T-helper 2 cell treated with Interferon-gamma antibody and Interleukin-4, amounts not matched to agents 100 ng/mL and 5 ng/mL, for 36 hours (primary cell): Measurements from ENCODE around the gene RBM20. TPM values are rescaled to one million over a fixed set of nuclear protein-coding genes. Genes with fewer than 3 reads are reported as not detected.
"Not testable (repeated sequence)": the region's sequence is repeated elsewhere in the genome, so short reads cannot be mapped to it uniquely, and the experiment has no call there.

Experiments
- intact Hi-C: fragments of 100-400 bp; cut with micrococcal nuclease; formaldehyde crosslinking; loops from one replicate; pipeline ENCODE4 v1.15.1; 2023
- total RNA-seq: library from RNA; stranded (reverse); gene quantifications from 2 replicates; pipeline ENCODE4 v1.2.3, GENCODE V29; 2022

RBM20 gene
- total RNA-seq, 1 donor from 2014 or later: 0.09 TPM

DNA sequence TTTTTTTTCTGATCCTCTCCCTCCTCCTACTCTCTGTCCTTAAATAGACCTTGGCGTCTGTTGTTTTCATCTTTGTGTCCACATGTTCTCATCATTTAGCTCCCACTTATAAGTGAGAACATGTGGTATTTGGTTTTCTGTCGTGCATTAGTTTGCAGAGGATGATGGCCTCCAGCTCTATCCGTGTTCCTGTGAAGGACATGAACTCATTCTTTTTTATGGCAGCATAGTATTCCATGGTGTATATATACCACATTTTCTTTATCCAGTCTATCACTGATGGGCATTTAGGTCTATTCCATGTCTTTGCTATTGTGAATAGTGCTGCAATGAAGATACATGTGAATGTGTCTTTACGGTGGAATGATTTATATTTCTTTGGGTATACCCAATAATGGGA is 20.8 kb upstream of the RBM20 start:
- intact Hi-C loops: not testable (repeated sequence)

DNA sequence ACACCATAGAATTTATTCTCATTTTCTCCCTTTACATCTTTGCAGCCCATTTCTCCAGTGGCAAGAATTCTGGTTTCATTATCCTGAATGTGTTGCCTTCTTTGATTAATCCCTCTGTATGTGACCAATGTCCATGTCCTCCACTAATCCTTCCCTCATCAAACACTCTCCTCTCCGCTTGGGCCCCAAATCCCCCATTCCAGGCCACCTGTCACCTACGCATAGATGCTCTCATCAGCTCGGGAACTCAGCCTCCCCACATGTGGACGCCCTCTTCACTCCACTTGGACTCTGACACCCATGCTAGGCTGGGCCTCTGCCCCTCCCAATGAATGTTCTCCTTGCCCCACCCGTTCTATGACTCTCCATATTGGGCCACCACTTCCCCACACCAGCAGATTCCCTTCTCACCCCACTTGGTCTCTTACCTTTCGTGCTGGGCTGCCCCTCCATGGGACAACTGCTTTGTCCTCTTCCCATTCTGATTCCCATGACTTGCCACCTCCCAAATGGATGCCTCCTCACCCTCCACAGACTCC is 18.7 kb upstream of the RBM20 start:
- intact Hi-C loops: no loop called here

DNA sequence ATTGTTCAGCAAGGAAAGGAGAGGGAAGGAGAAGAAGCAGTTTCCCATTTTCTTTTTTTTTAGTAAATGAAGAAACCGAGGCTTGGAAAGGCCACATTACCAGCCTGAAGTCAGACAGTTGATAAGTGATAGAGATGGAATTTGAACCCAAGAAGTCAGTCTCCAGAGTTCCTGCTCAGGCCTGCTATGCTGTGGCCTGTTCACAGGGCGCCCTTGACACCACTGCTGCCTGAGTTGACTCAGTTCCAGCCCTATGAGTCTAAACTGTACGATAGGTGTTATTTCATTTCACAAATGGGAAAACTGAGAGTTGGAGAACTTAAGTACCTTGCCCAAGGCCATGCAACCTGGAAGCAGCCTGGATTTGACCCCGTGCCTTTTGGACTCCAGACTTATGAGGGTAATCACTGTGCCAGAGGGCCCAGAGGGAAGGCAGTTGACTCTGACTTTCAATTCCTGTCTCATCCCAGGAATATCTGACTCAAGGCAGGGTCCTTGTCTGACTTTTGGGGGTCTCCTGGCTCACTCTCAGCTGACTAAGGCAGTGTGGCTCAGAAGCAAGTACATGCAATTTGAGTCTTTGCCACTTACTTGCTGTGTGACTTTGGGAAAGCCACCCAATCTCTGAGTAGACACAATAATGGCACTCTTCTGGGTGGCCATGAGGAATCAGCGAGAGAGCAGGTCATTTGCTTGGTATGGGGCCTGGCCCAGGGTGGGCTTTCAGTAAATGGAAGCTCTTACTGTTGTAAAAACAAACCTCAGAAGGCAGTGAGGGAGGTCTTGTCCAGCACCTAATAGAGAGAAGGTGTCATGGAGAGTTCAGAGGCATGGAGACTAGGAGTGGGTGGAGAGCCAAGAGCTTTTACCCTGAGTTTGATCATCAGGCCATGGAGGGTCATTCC is 17.9 kb upstream of the RBM20 start:
- intact Hi-C loops: no loop called here

DNA sequence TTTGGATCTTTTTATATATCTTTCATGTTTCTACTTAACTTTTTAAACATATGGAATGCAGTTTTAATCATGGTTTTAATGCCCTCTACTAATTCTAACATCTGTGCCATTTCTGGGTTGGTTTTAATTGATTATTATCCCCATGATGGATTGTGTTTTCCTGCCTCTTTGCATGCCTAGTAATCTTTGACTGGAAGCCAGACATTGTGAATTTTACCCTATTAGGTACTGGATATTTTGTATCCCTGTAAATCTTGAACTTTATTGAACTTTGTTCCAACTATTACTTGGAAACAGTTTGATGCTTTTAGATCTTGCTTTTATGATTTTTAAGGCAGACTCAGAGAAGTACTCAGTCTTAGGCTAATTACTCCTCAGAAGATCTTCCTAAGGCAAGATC is 16.0 kb upstream of the RBM20 start:
- intact Hi-C loops: no loop called here

DNA sequence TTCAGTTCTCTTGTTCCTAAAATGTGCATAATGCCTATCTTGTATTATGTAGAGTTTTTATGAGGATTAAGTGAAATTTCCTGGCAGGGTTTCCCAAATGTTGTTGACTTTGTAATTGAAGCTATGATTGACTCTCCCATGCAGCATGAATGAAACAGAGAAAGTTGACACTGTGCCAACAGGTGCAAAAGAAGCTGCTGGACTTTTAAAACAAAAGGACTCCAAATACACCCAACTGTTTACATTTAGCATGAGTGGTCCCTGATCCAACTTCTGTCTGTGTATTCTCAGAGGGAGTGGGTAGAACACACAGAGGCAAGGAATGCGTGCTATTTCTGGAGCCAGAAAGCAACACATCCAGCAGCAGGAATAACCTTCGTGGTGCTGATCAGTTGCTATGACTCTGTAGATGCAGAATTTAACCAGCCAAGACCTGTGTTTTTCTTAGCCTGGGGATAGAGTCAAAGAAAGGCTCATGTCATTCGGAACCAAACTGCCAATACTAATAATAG is 14.4 kb upstream of the RBM20 start:
- intact Hi-C loops: no loop called here

DNA sequence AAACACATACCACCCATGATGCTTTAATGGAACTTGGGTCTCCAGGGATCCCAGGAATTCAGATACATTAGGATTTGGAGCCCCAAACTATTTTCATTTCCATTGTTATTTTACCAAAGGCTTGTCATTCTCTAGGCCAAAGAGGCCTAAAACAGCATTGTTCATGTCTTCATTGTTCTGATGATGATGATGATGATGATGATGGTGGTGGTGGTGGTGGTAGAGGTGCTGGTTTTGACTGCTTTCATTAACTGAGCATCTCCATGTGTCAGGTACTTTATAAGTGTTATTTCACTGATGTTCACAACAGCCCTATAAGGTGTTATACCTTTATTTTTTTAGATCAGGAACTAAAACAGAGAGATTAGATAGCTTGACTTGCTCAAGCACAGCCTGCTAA is 12.2 kb upstream of the RBM20 start:
- intact Hi-C loops: no loop called here

DNA sequence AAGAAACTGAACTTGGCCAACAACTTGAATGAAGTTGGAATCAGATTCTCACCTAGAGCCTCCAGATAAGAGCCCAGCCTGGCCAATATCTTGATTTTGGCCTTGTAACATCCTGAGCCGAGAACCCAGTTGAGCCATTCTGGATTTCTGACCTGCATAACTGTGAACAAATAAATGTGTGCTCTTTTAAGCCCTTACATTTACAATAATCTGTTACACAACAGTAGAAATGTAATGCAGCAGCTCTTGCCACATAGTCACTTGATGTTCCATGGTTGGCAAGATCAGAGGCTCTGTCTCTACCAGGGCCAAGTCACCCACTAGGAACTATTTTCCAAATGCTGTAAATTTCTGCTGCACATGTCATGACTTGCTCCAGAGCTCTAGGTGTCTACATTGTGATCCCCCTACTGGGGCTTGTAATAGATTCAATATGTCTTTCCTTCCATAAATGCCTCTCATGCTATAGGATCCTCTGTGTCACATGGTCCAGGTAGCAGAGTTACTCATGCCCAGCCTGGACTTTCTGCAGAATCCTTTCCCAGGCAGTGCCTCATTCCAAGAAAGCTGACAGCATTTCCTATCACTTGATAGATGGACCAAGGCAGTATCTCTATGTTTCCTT is 11.4 kb upstream of the RBM20 start:
- intact Hi-C loops: no loop called here

DNA sequence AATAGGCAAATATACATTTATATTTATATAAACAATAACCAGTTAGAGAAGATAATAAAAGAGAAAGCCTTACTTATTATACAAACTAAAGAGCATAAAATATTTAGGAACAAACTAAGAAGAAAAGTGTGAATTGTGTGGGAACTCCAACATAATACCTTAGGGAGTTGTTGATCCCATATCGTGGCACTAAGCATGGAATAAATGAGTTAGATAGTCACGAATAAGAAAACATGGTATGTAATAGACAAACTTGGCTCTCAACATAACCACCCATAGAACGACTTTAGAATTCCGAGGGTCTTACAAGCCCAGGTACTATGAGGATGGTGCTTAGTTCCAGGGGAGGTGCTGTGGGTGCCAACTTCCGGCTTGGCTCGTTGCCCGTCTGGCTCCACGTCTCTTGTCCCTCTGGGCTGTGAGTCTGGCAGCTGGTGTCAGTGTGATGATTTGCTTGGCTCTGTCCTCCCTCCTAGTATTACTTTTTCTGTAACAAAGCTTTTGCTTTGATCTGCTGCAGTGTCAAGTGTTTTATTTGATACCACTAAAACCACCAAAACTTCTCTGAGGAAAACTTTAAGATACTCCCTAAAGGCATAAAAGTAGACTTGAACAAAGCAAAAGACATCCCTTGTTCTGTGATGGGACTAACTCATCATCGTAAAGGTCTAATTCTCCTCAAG is 9.5 kb upstream of the RBM20 start:
- intact Hi-C loops: no loop called here

DNA sequence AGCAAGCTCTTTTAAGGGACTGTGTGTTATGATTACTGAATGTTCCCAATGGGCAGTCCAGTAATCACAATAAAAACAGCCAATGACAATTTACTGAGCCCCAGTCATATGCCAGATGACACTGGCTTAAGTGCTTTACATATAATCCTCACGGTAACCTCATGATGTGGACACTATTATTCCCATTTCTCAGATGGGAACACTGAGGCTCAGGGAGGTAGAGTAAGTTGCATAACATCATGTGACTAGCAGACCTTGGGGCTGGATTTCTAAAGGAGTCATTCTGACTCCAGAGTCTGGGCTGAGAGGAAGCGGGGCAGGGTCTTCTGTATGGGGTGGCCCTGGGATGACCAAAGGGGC is 7.6 kb upstream of the RBM20 start:
- intact Hi-C loops: no loop called here

DNA sequence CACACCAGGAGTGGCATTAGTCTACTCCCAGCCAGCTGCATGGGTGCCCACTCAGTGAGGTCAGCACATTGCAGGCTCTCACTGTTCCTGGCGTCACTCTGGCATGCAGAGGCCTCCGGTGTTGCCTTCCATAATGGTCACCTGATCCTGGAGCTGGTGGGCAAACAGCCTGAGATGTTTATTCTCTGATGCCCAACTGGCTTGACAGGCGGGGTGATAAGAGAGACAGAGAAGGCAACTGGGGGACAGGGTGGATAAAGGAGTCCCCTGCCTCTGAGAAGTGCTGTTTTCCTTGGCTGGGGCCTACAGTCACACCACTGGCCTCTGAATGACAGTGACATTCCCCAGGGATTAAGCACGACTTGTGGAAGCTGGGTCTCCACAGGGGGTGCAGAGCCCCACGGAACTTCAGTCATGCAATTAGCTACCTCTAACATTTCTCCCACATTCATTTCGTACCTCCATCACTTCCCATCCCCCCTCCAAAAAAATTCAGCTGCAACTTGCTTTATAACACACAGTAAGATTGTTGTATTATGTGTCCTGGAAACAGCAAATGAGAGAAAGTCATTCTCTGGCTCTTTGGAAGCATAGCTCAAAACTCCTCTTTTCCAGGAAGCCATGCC is 7.1 kb upstream of the RBM20 start:
- intact Hi-C loops: no loop called here

DNA sequence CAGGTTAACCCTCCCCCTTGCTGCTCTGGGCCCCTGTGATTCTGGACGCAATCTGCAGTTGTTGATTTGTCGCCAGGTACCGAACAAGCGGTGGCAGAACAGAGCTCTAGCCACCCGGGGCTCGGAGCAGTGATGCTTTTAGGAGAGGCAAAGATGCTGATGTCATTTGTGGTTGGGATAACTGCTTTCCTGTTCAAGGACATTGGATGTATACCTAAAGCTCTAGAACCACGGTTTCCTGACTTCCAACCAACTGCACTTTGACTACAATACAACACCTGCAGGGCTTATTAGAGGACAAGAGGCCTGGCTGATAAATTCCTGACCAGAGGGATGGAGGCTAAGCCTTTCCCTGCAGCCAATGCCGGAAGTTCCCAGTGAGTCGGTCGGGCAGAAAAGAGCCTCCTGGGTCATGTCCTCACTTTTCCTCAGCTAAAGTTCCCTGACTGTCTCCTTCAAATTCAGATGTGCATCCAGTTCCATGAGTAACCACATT is 6.5 kb upstream of the RBM20 start:
- intact Hi-C loops: no loop called here

DNA sequence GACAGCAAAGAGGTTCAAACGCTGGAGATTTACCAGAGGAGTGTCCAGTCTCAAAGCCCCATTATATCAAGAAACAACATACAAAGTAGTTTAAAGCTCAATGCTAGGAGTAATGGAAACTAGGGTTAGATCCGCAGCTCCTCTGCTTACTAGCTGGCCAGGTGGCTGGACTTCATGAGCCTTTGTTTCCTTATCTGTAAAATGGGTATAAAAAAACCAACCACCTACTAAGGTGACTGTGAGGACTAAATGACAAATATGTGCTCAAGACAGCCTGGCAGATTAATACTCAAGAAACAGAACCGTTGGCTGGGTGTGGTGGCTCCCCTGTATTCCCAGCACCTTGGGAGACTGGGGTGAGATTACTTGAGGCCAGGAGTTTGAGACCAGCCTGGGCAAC is 5.8 kb upstream of the RBM20 start:
- intact Hi-C loops: no loop called here

DNA sequence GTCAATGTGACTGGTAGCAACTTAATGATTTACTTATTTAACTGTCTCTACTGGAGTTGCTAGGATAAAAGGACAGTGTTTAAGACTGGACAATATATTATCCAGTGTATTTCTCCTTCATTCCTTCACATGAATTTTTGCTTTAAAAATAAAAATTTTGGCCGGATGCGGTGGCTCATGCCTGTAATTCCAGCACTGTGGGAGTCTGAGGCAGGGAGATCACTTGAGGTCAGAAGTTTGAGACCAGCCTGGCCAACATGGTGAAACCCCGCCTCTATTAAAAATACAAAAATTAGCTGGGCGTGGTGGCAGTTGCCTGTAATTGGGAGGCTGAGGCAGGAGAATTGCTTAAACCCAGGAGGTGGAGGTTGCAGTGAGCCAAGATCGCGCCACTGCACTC is 5.1 kb upstream of the RBM20 start:
- intact Hi-C loops: not testable (repeated sequence)

DNA sequence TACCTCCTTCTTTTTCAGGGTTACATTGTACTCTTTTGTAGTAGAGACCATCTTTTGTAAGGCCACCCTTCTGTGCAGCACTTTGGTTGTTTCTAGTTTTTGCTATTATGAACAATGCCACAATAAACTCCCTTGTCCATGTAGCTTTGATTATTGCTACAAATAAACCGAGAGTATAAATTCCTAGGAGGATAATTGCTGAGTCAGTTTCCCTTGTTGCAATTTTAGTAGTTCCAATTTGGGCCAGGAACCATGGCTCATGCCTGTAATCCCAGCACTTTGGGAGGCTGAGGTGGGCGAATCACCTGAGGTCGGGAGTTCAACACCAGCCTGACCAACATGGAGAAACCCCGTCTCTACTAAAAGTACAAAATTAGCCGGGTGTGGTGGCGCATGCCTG is 4.3 kb upstream of the RBM20 start:
- intact Hi-C loops: loop anchor here (10.0 kb wide), 1 partner anchor 435 kb away; the partner anchor contains the start of gene ADRA2A

DNA sequence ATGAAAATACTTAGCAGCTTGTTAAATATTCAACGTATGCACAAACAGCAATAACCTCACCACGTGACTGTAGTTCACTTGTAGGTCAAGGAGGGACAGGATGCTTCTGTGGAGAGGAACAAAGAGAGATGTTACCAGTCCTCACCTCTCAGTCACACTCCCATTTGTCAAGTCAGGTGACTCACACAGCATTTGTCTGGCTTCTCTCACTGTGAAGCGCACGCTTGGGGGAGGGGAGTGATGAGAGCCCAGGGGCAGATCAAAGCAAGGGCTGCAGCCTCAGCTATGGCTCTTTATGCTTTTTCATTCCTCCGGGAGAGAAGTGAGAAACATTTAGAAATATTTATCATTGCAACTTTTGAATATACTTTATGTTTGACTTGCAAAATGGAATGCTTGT is 2.9 kb upstream of the RBM20 start:
- intact Hi-C loops: loop anchor here (10.0 kb wide), 1 partner anchor 434 kb away; the partner anchor contains the start of gene ADRA2A

DNA sequence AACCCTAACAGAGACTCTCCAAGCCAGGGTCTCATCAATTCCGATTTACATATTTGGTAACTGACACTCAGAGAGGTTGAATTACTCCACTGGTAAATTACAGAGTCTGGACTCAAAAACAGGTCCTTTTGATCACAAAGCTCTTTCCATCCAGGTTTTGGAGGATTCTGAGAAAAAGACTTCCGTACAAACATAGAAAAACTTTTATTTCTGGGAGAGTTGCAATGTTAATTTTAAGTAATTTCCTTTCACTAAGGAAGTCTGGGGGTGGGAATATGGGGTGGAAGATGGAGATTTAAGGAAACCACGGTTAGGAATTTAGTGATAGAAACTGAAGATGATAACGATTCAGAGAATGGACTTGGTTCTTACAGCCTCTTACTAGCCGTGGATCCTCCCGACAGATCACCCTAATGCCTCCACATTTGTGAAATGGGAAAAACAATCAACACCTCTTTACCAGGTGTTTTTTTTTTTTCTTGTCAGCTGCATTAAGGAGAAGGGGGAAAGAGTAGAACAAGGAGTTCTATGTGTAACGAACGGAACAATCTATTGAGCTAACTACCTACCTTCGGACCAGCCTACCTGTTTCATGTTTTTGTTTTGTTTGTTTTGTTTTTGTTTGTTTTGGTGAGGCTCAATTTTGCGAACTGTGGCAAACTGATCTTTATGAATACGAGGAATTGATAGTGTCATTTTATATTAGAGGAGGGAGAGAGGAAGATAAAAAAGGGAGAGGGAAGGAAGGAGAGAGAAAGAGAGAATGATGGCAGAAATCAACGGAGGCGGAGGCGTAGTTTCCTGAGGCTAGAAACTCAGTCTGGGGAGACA is 1.7 kb upstream of the RBM20 start:
- intact Hi-C loops: loop anchor here (10.0 kb wide), 1 partner anchor 432 kb away; the partner anchor contains the start of gene ADRA2A

DNA sequence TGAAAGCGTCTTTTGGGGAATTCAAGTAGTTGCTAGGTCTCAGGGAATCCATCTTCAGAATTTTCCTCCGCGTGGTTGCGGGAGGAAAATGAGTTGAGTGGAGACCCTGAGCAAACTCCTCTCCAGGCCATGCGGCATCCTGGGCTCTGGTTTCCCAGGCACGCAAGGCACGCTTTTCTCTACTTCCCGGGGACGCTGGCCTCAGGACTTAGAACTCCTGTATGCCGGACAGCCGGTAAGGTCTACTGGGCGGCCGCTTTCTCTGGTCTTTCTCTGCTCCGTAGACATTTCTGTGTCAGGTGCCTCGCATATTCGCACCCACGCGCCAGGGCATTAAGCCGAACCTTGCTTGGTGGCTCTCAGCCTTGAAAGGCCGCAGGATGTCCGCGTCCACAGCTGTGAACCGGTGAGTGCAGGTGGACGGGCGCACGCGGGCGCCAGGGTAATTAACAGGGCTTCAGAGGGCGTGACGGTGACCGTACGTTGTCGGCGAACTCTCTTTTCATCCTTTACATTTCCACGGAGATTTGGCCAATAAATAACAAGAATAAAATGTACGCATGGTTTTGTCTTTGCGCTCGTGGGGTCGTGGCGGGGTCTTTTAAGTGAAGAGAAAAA is 992 bp upstream of the RBM20 start:
- intact Hi-C loops: loop anchor here (10.0 kb wide), 1 partner anchor 432 kb away; the partner anchor contains the start of gene ADRA2A

DNA sequence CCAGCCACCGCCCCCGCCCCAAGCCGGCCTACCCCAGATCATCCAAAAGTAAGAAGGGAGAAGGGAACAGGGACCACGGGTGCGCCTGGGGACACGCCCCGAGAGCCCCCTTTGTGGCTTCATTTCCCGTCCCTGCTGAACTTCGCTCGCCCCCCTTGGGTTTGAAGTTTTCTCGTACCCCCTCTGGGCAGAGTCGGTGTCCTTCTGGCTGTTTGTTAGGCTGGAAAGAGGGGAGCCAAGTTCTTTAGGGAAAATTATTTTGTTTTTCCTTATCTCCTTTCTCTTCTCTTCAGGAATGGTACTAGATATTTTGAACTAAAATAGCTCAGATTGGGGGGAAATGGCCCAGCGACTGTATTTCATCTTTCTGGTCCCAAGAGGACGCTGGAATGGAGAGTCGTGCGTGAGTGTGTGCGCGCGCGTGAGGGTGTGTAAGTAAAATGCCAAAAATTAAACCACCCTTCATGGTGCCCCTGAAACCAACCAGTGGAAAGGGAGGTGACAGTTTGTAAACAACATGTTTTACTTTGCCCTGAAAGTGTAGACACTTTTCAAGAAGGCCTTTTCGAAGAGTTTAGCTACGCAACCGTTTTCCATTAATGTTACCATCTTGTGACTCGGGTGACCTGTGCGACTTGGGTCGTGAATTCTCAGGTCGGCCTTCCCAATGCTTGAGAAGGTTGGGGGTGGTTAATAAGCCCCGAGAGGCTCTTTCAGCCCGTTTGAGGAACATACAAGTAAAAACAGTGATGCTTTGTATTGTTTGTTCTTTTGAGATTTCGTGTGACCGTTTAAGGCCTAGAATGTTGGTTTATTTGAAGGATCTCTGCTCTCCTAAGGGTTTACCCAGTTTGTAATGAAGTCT is 694 bp downstream of the RBM20 start:
- intact Hi-C loops: loop anchor here (10.0 kb wide), 1 partner anchor 430 kb away; the partner anchor contains the start of gene ADRA2A
